GM12891 (cell line): Measurements from ENCODE around the gene CNTN5.

Experiments used
- DNase-seq: peaks from one replicate; pipeline ENCODE4 v3.0.0; 2011; ENCODE audit warnings: low spot score; ENCODE audit not compliant: insufficient read length
- FAIRE-seq: peaks from 2 replicates; lab custom pipeline; 2011; peaks lifted over from hg19 to GRCh38; lab: Jason Lieb, UNC
- PAX5 ChIP-seq: IDR thresholded peaks from 2 replicates; pipeline ENCODE4 v1.6.1; 2011; ENCODE audit warnings: low read length, moderate library complexity, mild to moderate bottlenecking; ENCODE audit not compliant: insufficient read depth, severe bottlenecking
- POLR2A ChIP-seq: IDR thresholded peaks from 2 replicates; pipeline ENCODE4 v1.6.1; 2011; ENCODE audit warnings: low read depth, low read length, control low read depth
- POLR2AphosphoS5 ChIP-seq: IDR thresholded peaks from 2 replicates; pipeline ENCODE4 v1.6.1; 2011; ENCODE audit warnings: low read depth, low read length, control low read depth
- POU2F2 ChIP-seq: IDR thresholded peaks from 2 replicates; pipeline ENCODE4 v1.6.1; 2011; ENCODE audit warnings: low read depth, mild to moderate bottlenecking, control low read depth, low read length, moderate library complexity
- SPI1 ChIP-seq: IDR thresholded peaks from 2 replicates; pipeline ENCODE4 v1.6.1; 2011; ENCODE audit warnings: low read depth, low read length, control low read depth
- TAF1 ChIP-seq: IDR thresholded peaks from 2 replicates; pipeline ENCODE4 v1.6.1; 2011; ENCODE audit warnings: low read depth, low read length, control low read depth

The CNTN5 gene

GRCh38 chr11:99531468-99531867 lies 510.7 kb downstream of the CNTN5 start:
- TF ChIP-seq SPI1 = no peak
- TF ChIP-seq POU2F2 = no peak
- no peak for TF ChIP-seq PAX5
- no peak for TF ChIP-seq POLR2A
- no peak for TF ChIP-seq POLR2AphosphoS5
- TF ChIP-seq TAF1 = no peak
- no peak for FAIRE-seq
- DNase-seq = no peak

- TF ChIP-seq POLR2A = no peak
- no peak for TF ChIP-seq SPI1
- no peak for TF ChIP-seq TAF1
- no peak for TF ChIP-seq POLR2AphosphoS5
- no peak for TF ChIP-seq POU2F2
- no peak for TF ChIP-seq PAX5
- FAIRE-seq = no peak
- no peak for DNase-seq
Measured at GRCh38 chr11:99534812-99535211, 514.1 kb downstream of the CNTN5 start.

DNA sequence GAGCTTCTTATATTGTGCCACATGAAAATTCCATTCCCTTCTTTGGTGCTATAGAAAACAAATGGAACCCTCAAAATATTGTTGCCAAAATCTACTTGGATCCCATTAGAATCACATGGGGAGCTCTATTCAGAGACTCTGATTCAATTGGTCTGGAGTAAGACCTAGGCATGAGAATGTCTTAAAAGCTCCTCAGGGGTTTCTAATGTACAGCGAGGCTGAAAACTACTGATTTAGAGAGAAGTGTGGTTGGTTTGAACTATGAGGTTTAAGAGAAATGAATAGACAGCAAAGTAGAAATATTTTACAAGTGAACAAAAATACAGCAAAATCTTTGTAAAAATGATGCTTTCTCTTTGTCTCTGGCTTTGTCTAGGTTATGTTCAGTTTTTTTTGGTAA lies 514.7 kb downstream of the CNTN5 start:
- DNase-seq (no peak), FAIRE-seq (no peak)
- TF ChIP-seq PAX5 (no peak), POLR2A (no peak), POU2F2 (no peak), TAF1 (no peak), SPI1 (no peak), POLR2AphosphoS5 (no peak)

DNA sequence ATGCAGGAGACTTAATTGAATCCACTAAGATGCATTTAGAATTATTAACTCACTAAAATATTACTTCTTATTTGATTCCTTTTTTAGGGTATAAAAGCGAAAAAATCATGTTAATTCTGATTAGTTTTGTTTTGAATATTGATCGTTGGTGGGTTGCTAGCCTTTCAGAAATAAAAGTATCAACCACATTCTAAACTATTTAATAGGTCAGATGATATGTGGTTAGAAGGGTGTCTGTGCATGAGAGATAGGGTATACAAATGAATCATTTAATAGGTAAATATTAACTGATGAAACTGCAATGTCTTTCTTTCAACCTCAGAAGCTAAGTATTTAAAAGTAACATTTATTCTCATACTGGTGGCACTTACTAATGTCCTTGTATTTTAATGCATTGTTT lies 515.1 kb downstream of the CNTN5 start:
- DNase-seq (no peak), FAIRE-seq (no peak)
- TF ChIP-seq SPI1 = no peak
- no peak for TF ChIP-seq PAX5
- no peak for TF ChIP-seq POLR2A
- no peak for TF ChIP-seq POU2F2
- no peak for TF ChIP-seq TAF1
- no peak for TF ChIP-seq POLR2AphosphoS5

DNA sequence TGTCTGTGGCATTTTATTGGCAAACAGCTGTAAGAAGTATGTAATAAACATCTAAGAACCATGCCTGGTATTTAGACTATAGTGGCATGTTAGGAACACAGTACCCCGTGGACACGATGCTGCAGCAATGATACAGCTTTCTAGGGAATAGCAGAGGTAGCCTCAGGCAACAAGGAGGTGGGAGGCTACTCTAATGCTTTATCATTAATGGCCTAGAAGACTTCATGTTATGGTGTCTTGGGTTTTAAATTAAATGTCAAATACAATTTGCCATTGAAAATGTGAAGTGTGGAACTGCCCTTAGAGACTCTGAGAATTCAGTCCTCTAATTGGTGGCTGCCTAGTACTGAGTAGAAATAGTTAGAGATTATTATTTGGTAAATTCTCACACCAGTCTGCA lies 516.9 kb downstream of the CNTN5 start:
- FAIRE-seq = no peak
- TF ChIP-seq TAF1 (no peak), POU2F2 (no peak), POLR2A (no peak), SPI1 (no peak), PAX5 (no peak), POLR2AphosphoS5 (no peak)
- DNase-seq = no peak

GRCh38 chr11:99545616-99546015 lies 524.9 kb downstream of the CNTN5 start:
- FAIRE-seq (no peak), DNase-seq (no peak)
- TF ChIP-seq PAX5 (no peak), POLR2AphosphoS5 (no peak), POU2F2 (no peak), TAF1 (no peak), POLR2A (no peak), SPI1 (no peak)

DNA sequence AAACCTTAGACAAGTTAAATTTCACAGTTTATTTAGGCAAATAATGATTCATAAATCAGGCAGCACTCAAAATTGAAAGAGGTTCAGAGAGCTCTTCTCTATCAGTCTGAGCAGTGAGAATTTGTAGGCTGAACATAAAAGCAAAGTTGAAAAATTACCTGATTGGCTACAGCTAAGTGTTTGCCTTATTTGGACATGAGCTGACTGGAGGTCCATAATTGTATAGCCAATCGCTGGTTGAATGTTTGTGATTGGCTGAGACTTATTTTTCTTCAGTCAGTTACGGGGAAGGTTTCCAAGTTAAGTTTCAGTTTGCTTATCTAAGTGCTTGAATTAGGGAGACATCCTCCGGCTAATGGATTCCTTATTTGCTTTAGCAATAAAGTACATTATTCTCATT lies 527.5 kb downstream of the CNTN5 start:
- no peak for DNase-seq
- no peak for TF ChIP-seq TAF1
- no peak for TF ChIP-seq PAX5
- no peak for TF ChIP-seq POLR2AphosphoS5
- TF ChIP-seq POLR2A = no peak
- TF ChIP-seq SPI1 = no peak
- TF ChIP-seq POU2F2 = no peak
- FAIRE-seq = no peak

- FAIRE-seq = no peak
- TF ChIP-seq TAF1 (no peak), SPI1 (no peak), POLR2A (no peak), POLR2AphosphoS5 (no peak), PAX5 (no peak), POU2F2 (no peak)
- no peak for DNase-seq
Measured at GRCh38 chr11:99554232-99554903, 533.6 kb downstream of the CNTN5 start.

- TF ChIP-seq POU2F2 (no peak), POLR2A (no peak)
- DNase-seq = no peak
- FAIRE-seq = no peak
Measured at GRCh38 chr11:99555486-99555885, 534.7 kb downstream of the CNTN5 start.

DNA sequence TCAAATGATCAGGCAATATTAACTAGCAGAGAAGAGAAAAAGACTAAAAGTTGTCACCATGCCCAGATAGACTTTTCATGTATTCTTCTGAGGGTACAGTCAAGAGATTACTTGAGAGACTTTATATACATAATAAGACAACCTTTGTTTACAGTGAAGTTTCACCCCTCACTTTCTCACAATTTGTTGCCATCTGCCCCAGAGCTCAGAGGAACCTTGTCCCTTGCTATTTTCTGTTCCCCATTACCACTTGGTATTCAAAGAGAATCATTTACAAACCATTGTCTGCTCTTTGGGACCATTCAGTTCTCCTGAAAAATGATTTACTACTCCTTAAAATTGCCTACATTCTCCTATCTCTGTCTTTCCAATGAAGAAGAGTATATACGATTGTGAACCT lies 544.6 kb downstream of the CNTN5 start:
- no peak for TF ChIP-seq PAX5
- TF ChIP-seq POLR2AphosphoS5 = no peak
- no peak for TF ChIP-seq POU2F2
- no peak for TF ChIP-seq SPI1
- TF ChIP-seq TAF1 = no peak
- no peak for TF ChIP-seq POLR2A
- DNase-seq = no peak
- FAIRE-seq = no peak
